Fibroblast of upper back skin (primary cell): ENCODE measurements around the gene TBC1D17.

Experiments used
- DNase-seq: peaks from one replicate; pipeline ENCODE4 v3.0.0-alpha.2; 2013

The TBC1D17 gene

DNA sequence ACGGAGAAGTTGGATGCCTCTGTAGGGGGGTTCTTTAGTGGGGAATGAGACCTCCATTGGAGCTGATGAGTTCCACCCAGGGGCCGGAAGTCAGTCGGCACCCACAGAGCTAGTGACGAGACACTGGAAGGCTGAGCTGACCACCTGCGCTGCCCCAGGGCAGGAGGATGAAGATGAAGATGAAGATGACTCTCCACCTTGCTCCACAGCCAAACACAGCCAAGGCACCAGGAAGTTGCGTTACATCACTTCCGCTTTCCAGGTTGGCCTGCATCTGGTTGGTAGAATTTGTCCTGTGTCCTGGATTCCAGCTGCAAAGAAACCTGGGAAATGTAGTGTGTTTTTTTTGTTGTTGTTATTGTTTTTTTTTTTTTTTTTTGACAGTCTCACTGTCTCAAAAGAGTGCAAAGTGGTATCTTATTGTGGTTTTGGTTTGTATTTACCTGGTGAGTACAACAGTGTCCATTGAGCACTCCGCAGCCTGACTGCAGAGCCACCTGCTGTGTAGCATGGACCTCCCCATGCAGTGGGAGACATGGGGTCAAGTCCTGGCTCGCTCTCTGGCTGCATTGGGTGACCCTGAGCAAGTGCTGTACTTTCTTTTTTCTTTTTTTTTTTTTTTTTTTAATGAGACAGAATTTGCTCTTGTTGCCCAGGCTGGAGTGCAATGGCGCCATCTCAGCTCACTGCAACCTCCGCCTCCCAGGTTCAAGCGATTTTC is 1.9 kb downstream of the TBC1D17 start:
- DNase-seq = no peak

DNA sequence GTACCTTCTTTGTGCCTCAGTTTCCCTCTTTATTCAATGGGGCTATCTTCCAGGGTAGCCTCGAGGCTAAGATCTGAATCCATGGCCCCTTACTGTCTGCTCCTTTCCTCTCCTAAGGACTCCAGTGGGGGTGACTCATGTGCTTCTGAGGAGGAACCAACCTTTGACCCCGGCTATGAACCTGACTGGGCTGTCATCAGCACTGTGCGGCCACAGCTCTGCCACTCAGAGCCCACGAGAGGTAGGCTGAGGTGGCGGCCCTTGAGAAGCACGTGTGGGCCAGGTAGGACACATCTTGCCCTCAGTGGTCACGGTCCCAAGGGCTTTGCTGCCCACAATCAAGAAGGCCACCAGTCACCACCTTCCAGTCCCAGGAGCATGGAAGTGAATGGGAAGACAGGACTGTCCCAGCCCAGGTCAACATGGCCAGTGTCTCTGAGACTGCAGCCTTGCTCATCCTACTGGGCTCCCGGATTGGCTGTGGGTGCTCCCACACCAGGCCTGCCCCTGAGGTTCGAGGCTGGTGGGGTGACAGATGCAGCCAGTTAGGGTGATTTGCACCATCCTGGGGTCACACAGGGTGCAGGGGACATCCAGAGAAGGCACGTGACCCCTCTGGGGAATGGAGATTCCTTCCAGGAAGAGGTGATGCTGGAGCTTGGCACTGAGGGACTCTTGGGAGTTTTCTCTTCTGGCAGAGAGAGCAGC is 2.8 kb downstream of the TBC1D17 start:
- DNase-seq = no peak

DNA sequence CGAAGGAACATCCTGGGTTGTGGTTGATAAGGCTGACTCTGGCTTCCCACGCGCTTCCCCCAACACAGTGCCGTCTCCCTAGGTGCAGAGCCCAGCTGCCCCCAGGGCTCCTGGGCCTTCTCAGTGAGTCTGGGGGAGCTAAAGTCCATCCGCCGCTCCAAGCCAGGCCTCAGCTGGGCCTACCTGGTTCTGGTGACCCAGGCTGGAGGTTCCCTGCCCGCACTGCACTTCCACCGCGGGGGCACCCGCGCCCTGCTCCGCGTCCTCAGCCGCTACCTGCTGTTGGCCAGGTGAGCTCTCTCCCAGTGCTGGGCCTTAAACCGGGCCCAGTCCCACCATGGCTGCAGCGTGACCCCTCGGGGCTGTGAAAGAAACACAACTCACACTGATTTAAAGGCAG is 3.7 kb downstream of the TBC1D17 start:
- no peak for DNase-seq

DNA sequence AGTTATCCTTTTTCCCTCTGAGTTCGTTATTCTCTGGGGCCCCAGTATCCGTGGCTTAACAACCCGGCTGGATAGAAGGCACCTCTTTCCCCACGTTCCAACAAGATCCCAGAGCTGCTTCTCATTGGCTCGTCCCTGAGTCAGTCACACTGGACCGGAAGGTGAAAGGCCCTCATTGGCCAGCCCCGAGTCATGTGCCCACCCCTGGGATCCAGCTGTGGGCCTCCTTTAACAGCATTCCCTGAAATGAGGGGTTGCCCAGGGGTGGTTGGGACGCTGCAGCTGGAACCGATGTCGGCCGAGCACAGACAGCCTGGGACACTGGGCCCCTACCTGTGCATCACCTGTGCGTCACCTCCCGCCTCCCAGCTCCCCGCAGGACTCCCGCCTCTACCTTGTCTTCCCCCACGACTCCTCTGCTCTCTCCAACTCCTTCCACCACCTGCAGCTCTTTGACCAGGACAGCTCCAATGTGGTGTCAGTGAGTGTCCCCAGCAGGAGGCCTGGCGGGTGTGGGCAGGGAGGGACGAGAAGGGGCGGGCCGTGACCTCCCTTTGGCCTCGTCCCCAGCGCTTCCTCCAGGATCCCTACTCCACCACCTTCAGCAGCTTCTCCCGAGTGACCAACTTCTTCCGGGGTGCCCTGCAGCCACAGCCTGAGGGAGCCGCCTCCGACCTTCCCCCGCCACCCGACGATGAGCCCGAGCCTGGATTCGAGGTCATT is 4.3 kb downstream of the TBC1D17 start:
- no peak for DNase-seq

DNA sequence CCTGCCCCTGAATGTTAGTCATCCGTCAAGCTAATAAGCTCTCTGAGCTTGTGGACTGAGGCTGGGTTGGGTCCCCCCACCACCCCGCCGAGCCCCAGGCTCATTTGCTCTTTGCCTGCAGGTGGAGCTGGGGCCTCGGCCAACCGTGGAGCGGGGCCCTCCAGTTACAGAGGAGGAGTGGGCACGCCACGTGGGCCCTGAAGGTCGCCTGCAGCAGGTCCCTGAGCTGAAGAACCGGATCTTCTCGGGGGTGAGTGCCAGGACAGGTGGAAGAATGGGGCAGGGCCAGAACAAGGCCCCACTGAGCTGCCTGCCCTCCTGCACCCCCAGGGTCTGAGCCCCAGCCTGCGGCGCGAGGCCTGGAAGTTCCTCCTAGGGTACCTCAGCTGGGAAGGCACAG is 5.1 kb downstream of the TBC1D17 start:
- DNase-seq = no peak

DNA sequence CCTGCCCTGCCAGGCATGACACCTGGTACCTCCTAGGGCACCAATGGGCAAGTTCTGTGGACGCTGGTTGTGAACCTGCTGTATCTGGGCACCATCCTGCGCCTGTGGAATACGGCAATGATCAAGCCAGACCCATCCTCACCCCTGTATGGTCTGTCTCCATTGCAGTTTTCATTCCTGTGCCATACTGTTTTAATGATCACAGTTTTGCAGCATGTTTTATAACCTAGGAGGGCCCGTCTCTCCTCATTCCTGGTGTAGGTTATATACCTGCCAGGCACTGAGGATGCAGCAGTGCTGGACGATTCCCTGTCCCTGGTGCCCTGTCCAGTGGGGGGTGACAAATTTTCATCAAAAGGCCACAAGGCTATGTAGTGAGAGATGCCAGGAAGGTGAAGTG is 5.6 kb downstream of the TBC1D17 start:
- DNase-seq = no peak

DNA sequence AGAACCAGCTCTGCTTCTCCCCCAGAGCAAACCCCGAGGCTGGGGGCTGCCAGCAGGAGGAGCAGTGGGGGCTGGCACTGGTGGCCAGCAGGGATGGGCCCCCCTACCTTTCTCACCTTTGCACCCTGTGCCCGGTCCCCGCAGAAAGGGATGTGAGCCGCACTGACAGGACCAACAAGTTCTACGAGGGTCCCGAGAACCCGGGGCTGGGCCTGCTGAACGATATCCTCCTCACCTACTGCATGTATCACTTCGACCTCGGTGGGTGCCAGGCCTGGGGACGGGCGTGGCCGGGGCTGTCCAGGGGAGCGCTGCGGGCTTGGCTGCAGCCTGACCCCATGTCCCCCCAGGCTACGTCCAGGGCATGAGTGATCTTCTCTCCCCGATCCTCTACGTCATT is 6.6 kb downstream of the TBC1D17 start:
- no peak for DNase-seq

DNA sequence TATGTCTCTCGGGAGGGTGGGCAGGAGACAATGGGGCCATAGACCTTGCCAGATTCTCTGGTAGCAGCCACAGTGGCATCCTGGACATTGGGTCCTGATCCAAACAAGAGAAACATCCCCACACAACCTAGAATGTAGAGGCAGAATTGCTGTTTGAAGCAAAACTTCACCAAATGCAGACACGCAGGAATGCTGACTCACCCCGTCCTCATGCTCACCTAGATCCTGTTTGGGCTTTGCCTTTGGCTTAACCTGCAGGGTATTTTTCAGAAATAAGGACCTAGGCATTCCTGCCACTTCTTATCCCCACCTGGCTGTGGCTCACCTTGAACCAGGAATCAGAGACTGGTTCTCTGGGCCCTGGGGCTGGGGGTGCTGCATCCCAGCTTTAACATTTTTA is 7.3 kb downstream of the TBC1D17 start:
- no peak for DNase-seq

DNA sequence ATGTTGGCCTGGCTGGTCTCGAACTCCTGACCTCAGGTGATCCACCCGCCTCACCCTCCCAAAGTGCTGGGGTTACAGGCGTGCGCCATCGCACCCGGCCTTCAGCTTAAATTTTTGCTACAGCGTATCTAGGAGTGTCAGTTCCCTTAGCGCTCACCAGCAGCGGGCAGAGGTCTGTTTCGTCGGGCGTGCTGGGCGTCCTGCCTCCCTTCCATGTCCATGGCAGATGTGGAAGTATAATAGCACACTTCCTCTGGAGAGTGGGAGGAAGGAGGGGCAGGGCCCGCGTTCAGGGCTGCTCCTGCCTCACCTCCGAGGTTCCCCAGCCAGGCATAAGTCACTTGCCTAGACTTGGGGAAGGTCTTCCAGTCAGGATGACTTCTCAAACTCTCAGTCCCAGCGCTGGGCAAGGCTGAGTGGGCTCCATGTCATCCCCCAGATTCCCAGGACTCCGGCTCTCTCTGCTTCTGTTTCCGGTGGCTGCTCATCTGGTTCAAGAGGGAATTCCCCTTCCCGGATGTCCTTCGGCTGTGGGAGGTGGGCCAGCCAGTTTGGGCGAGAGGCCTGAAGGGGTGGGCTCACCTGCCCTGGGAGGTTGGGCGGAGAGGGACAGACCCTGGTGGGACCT is 9.6 kb downstream of the TBC1D17 start:
- DNase-seq = no peak

DNA sequence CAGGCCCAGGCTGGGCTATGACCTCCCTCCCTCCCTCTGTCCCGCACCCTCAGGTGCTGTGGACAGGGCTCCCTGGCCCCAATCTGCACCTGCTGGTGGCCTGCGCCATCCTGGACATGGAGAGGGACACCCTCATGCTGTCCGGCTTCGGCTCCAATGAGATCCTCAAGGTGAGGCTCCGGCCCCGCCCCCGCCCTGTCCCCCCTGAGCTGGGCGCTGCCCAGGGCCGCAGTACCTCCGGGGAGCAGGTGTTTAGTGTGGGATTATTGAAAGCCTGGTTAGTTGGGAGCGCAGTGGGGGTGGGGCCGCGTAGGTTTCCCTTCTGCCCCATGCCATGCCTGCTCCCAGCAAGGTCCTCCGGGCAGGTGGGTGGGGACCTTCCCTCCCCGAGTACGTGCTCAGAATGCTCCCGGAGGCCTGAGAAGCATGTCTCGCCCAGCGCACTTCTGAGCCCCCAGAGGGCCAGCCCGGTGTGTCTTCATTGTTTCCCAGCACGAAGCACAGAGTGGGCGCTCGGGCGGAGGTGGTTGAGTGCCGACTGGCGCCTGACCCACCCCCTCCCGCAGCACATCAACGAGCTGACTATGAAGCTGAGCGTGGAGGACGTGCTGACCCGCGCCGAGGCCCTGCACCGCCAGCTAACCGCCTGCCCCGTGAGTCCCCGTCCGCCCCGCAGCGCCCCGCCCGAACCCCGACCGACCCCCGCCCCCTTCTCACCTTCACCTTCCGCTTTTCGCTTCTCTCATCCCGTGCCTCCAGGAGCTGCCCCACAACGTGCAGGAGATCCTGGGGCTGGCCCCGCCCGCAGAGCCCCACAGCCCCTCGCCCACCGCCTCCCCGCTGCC is 10.4 kb downstream of the TBC1D17 start:
- DNase-seq = no peak

DNA sequence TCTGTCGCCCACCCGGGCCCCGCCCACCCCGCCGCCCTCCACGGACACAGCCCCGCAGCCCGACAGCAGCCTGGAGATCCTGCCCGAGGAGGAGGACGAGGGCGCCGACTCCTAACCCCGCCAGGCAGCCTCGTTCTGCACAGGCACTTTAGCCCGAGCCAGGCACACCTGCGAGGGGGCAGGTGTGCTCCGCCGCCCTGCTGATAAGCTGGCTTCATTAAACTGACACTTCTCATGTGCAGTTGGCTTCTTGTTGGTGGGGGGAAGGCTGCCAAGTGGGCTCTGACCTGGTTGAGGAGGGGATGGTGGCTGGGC is 11.0 kb downstream of the TBC1D17 start:
- no peak for DNase-seq

DNA sequence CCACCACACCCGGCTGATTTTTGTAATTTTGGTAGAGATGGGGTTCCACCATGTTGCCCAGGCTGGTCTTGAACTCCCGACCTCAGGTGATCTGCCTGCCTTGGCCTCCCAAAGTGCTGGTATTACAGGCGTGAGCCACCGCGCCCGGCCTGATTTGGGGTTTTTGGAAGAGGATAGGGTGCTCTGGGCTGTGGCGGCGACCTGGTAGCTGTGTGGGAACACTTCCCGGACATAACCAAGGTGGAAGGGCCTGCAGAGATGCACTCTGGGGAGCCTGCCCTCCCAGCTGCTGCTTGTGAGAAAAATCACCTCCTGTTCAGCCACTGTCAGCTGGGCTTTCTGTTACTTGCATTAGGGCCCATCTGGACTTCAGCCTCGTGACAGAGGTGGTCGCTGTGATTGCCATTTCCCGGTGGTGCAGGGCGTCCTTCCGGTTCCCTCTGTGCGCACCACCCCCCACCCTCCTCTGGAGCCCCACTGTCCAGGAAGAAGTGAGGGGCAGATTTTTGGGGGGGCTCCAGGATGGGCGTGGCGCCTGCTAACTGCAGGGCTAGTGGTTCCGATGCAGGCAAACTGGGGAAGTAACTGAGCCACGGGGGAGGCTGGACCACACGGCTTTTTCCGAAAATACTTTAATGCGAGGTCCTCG is 11.7 kb downstream of the TBC1D17 start:
- DNase-seq = no peak

DNA sequence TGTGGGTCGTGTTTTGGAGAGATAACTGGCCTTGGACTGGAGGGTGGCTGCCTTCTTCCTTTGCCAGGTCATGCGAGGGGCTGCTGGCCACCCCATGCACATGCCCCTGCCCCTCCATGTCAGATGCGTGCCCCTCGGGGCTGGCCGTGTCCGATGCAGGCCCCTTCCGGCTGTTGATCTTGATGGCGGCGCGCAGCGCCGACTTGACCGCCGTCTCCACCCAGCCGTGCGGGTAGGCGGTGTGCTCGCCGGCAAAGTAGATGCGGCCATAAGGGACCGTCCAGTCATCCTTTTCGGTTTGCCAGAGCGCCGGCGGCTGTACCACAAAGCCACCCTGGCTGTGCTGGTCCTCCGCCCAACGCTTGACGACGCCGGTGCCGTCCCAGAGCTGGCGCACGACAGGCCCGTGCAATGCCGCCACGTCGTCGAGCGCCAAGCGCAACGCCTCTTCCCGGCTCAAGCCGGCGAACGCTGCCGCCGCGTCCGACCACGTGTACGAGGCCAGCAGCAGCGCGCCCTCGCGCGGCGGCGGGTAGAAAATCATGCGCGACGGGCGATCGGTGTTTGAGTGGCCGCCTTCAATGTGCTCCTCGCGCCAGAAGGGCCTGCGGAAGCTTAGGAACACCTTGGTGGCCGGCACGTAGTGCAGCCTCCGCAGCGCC is 12.3 kb downstream of the TBC1D17 start:
- peak; percentile 63 for DNase-seq

DNA sequence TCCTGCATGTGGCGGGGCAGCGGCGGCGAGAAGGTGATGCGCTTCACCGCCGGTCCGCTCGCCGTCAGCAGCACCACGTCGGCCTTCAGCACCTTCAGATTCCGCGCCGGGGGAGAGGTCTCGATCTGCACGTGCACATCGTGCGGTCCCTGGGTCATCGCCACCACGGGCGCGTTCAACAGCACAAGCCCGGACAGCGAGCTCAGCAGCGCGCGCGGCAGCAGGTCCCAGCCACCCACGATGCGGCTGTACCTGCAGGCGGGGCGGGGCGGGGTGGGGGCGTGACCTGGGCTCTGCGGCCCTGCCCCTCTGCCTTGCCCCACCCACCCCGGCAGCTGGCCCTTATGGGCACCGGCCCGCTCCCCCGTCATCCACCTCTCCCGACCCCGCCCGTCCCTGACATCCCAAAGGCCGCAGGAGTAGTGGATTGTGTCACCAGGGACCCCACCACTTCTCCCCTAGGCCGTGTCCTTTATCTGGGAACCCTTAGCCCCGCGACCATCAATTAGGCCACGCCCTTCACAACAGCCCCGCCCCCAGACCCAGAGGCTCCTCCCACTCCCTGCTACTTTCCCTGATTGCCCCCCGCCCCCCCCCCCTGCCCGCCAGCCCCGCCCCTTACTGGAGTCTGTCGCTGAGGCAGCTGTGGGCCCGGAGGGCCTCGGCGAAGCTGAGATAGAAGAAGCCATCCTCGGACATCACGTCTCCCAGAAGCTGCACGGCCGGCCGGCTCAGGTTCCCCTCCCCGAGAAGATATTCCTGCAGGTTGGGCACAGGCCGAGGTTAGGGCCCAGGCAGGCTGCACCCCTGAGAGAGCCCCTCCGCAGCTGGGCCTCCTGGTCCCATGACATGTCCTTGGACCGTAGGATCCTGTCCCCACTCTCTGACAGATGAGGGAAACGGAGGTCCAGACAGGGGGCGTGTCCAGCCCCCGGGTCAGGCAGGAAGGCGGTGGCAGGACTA is 13.1 kb downstream of the TBC1D17 start:
- peak; percentile 7 for DNase-seq

DNA sequence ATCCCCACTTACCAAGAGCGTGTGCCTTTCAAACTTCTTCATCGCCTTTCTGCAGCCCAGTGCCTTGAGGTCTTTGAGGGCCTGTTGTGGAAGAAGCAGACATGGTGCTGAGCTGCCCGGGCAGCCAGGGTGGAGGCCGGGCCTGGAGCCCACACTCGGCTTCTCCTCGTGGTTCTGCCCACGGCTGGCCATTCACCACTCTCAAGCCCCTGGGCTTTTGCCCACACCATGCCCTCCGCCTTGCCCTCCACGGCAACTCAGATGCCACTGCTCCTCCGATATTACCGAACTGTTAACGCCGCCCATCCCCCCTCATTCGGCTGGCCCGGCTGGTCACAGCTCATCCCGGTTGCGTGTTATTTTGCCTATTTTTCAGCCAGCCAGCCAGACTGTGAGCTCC is 13.9 kb downstream of the TBC1D17 start:
- no peak for DNase-seq

DNA sequence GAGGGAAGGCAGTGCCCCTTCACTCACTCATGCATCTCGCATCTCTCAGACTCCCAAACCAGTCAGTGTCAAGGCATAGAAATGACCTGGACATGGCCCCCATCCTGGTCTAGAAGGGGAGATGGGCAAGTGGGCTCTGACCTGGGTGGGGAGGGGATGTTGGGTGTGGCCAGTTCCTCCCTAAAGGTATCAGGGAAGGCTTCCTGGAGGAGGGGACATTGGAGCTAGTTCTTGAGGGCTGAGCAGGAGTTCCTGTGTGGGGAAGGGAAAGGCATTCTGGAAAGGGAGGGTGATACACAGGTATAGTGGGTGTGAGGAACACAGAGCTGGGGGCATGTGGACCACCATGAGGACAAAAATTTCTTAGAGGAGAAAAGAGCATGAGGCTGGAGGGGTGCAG is 15.2 kb downstream of the TBC1D17 start:
- DNase-seq = no peak

DNA sequence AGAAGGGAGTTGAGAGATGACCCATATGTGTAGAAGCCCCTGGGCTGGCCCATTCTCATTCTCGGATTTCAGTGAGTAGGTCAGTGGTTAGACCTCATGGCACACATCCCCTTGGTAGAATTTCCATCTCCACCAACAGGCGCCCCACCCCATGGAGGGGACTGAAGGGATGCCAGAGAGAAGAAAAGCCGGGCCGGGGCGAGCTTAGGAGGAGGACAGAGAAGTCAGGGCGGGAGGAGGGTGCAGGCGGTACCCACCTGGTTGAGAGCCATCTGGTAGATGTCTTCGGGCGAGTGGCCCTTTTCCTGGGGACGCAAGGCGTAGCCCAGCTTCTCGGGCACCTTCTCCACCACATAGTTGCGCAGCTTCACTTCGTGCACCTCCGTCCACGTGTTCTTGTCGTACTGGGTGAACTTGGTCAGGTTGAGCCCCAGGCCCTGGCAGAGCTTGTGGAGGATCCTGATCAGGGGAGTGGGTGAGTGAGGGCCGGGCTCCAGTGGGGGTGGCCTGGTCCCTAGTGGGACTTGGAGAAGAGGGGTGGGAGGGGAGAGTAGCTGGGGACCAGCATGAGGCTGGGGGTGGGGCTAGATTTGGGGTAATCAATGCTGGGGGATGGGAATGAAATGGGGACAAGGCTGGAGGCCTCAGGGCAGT is 16.6 kb downstream of the TBC1D17 start:
- DNase-seq = no peak

DNA sequence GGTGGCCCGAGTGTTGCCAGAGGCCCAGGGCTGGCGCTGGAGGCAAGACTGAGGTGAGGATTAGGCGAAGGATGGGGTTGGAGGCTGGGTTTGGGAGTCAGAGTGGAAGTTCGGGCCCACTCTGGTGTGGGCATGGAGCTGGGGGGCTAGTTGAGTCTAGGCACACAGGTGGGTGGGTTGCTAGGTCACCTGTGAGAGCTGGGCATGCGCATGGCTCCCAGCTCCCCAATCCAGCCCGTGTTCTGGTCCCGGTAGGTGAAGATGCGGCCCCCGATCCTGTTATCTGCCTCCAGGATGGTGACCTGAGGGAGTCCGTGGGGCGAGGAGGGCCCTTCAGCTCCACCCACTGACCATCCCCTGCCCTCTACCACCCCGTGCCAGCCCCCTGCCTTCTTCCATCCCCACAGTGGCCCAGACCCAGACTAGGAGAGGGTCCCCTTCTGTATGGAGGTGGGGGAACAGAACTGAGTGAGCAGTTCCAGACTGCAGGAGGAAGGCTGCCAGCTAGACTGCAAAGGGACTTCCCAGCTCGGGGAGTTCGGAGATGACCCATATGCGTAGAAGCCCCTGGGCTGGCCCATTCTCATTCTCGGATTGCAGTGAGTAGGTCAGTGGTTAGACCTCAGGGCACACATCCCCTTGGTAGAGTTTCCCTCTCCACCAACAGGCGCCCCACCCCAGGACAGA is 17.5 kb downstream of the TBC1D17 start:
- no peak for DNase-seq

DNA sequence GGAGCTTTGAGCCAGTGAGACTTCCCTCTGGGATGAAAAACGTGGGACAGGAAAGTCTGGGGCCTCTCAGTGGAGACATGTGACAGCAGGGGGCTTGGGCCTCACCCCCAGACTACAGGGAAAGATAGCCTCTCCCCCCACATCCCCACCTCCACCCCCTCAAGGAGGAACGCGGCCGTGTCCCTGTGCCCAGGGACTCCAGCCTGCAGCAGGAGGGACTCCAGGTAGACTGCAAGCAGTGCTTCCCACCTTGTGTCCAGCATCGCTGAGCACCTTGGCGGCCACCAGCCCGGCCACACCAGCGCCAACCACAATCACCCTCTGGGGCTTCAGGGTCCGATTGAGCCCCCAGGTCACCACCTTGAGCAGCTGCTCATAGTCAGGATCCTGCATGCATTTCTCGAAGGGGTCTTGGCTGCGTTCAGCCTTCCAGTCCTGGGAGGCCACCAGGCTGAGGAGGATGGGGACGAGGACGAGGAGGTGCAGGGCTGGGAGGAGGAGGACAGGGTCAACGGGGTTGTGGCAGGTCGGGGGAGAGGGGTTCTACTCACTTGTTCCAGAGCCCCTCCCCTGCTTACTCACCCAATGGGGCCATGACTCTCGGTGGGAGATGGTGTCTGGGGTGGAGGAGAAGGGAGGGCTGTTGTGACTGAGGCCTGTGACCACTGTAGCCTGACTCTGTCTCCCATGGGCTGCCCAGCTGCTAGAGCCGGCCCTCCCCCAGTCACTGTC is 18.2 kb downstream of the TBC1D17 start:
- no peak for DNase-seq
